ENCODE data around the gene HSPH1.
"Not testable (repeated sequence)": the region's sequence is repeated elsewhere in the genome, so short reads cannot be mapped to it uniquely, and the experiment has no call there.

HSPH1 gene

GRCh38 chr13:31097911-31098434 is 63.7 kb downstream of the HSPH1 start:
- not testable (repeated sequence) for DNase-seq

GRCh38 chr13:31096654-31097302 is 64.9 kb downstream of the HSPH1 start:
- DNase-seq = no peak

- no peak for DNase-seq
These were observed 67.2 kb downstream of the HSPH1 start for GRCh38 chr13:31094331-31095015.

- DNase-seq = no peak
These were observed 68.4 kb downstream of the HSPH1 start for GRCh38 chr13:31093145-31093885.

GRCh38 chr13:31092646-31093045 is 69.1 kb downstream of the HSPH1 start:
- DNase-seq = no peak

GRCh38 chr13:31090961-31091624 is 70.6 kb downstream of the HSPH1 start:
- no peak for DNase-seq

GRCh38 chr13:31090096-31090495 is 71.6 kb downstream of the HSPH1 start:
- no peak for DNase-seq

GRCh38 chr13:31089649-31090048 is 72.1 kb downstream of the HSPH1 start:
- no peak for DNase-seq

- no peak for DNase-seq
These were observed 72.8 kb downstream of the HSPH1 start for GRCh38 chr13:31088826-31089420.
